ENCODE data around the gene PAQR7. TPM values are rescaled to one million over a fixed set of nuclear protein-coding genes. Genes with fewer than 3 reads are reported as not detected.

Gene PAQR7
- total RNA-seq, result 2.6 and 5.8 TPM in 2 replicates

GRCh38 chr1:25875154-25875855 lies at the start of gene PAQR7:
Gene PAQR7 (minus strand): TSS chr1:25875708. CDS start chr1:25863839, 11,869 bp downstream.

GRCh38 chr1:25905680-25906643 lies 30.5 kb upstream of the PAQR7 start, which contains the start of gene STMN1:
Gene STMN1 (minus strand): TSS chr1:25906419. CDS start chr1:25904676, 1,743 bp downstream.

GRCh38 chr1:25858906-25859789 lies 16.4 kb downstream of the PAQR7 start, which contains the start of gene AUNIP:
Gene AUNIP (minus strand): TSS chr1:25859457. CDS start chr1:25859357, 100 bp downstream.

GRCh38 chr1:25819491-25820246 lies 55.8 kb downstream of the PAQR7 start, which contains the start of gene MTFR1L:
Gene MTFR1L (plus strand): TSS chr1:25819954. CDS start chr1:25823105, 3,151 bp downstream.

Other genes starting within 250 kb of the PAQR7 start
- gene SELENON, start 75.5 kb downstream of the PAQR7 start, total RNA-seq, result 18.1 and 19.5 TPM in 2 replicates
- gene MTFR1L, start 55.8 kb downstream of the PAQR7 start, total RNA-seq, result 28.3 and 28.7 TPM in 2 replicates
- 4.5 and 5.5 TPM in 2 replicates for gene AUNIP, start 16.3 kb downstream of the PAQR7 start, total RNA-seq
- 167 and 239 TPM in 2 replicates for gene STMN1, start 30.7 kb upstream of the PAQR7 start, total RNA-seq
- 5.8 and 7.0 TPM in 2 replicates for gene PAFAH2, start 122.4 kb upstream of the PAQR7 start, total RNA-seq
- gene EXTL1, start 146.1 kb upstream of the PAQR7 start, total RNA-seq, result under 0.01 TPM in 1 of 2 replicates, not detected in the other
- not detected in 2 replicates for gene SLC30A2, start 170.4 kb upstream of the PAQR7 start, total RNA-seq
- gene TRIM63, start 191.9 kb upstream of the PAQR7 start, total RNA-seq, result not detected in 2 replicates
- 4.5 and 7.4 TPM in 2 replicates for gene PDIK1L, start 236.1 kb upstream of the PAQR7 start, total RNA-seq

All from epithelial cell of umbilical artery (primary cell).